Skeletal muscle cell (primary cell): ENCODE measurements around the gene PEG3.

Source experiments
- DNase-seq: peaks from one replicate; pipeline ENCODE4 v3.0.0-alpha.2; 2010; ENCODE audit warnings: low read depth
- H3K4me3 ChIP-seq: 2 replicates; pipeline ENCODE4 v1.5.1; 2011; ENCODE audit warnings: low read depth, mild to moderate bottlenecking, control low read depth, low read length, moderate library complexity

The PEG3 gene

GRCh38 chr19:56841193-56841543, 642 bp upstream of the PEG3 start:
- H3K4me3 ChIP-seq, result no peak overlapping the region
- no peak for DNase-seq

GRCh38 chr19:56839652-56840450, 675 bp downstream of the PEG3 start:
- peak overlapping the region; percentile 47 for H3K4me3 ChIP-seq

GRCh38 chr19:56838909-56839651, 1.4 kb downstream of the PEG3 start:
- peak overlapping the region; percentile 42 for H3K4me3 ChIP-seq
- peak; percentile 78 for DNase-seq

More at GRCh38 chr19:56839652-56840450, 675 bp downstream of the PEG3 start:
- peak; percentile 62 for DNase-seq

- H3K4me3 ChIP-seq, result peak overlapping the region; percentile 42
- no peak for DNase-seq
Observed at GRCh38 chr19:56838024-56838908, 2.3 kb downstream of the PEG3 start.

- H3K4me3 ChIP-seq, result peak overlapping the region; percentile 42
- no peak for DNase-seq
Observed at GRCh38 chr19:56837492-56838023, 3.0 kb downstream of the PEG3 start.

GRCh38 chr19:56837004-56837403, 3.5 kb downstream of the PEG3 start:
- no peak overlapping the region for H3K4me3 ChIP-seq
- DNase-seq, result no peak

GRCh38 chr19:56836059-56836458, 4.5 kb downstream of the PEG3 start:
- no peak for DNase-seq

GRCh38 chr19:56835401-56835800, 5.1 kb downstream of the PEG3 start:
- no peak overlapping the region for H3K4me3 ChIP-seq
- no peak for DNase-seq

More at GRCh38 chr19:56836059-56836458, 4.5 kb downstream of the PEG3 start:
- no peak overlapping the region for H3K4me3 ChIP-seq

- H3K4me3 ChIP-seq, result no peak overlapping the region
- DNase-seq, result no peak
Observed at GRCh38 chr19:56834564-56835375, 5.8 kb downstream of the PEG3 start.

- no peak overlapping the region for H3K4me3 ChIP-seq
- no peak for DNase-seq
Observed at GRCh38 chr19:56832352-56832928, 8.1 kb downstream of the PEG3 start.

GRCh38 chr19:56831255-56831654, 9.3 kb downstream of the PEG3 start:
- DNase-seq, result no peak

GRCh38 chr19:56829596-56829995, 10.9 kb downstream of the PEG3 start:
- no peak for DNase-seq
- H3K4me3 ChIP-seq, result no peak overlapping the region

More at GRCh38 chr19:56831255-56831654, 9.3 kb downstream of the PEG3 start:
- no peak overlapping the region for H3K4me3 ChIP-seq

GRCh38 chr19:56827708-56828107, 12.8 kb downstream of the PEG3 start:
- DNase-seq, result no peak
- no peak overlapping the region for H3K4me3 ChIP-seq

- no peak overlapping the region for H3K4me3 ChIP-seq
- no peak for DNase-seq
Observed at GRCh38 chr19:56823956-56824355, 16.6 kb downstream of the PEG3 start.

- no peak overlapping the region for H3K4me3 ChIP-seq
- no peak for DNase-seq
Observed at GRCh38 chr19:56823417-56823816, 17.1 kb downstream of the PEG3 start.

- no peak for DNase-seq
- no peak overlapping the region for H3K4me3 ChIP-seq
Observed at GRCh38 chr19:56822755-56823154, 17.8 kb downstream of the PEG3 start.

- no peak for DNase-seq
- H3K4me3 ChIP-seq, result no peak overlapping the region
Observed at GRCh38 chr19:56821675-56822074, 18.9 kb downstream of the PEG3 start.

- DNase-seq, result no peak
- no peak overlapping the region for H3K4me3 ChIP-seq
Observed at GRCh38 chr19:56821209-56821608, 19.3 kb downstream of the PEG3 start.
